ENCODE results near the gene LRIT2. TPM values are rescaled to one million over a fixed set of nuclear protein-coding genes. Genes with fewer than 3 reads are reported as not detected.
"Not testable (repeated sequence)": the region's sequence is repeated elsewhere in the genome, so short reads cannot be mapped to it uniquely, and the experiment has no call there.

LRIT2 gene
- total and polyA plus RNA-seq, 7 donors: not detected

DNA sequence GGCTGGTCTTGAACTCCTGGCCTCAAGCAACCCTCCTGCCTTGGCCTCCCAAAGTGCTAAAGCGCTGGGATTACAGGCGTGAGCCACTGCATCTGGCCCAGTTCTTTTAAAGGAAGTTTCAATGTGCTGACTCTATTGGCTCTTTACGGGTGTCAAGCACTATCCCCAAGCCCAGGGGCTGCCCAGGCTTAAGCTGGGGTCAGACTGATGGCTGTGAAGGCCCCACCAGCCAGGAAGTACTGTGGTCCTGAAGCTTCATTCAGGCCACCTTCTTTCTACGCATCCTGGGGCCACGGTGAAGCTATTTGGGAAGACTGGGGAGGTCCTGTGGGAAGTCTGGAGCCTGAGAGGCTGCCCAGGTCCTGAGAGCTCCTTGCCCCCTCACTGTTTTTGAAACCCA is 43.7 kb downstream of the LRIT2 start:
- ATAC-seq: no peak
- no peak for DNase-seq
- Histone ChIP-seq H3K9me3 (no peaks in the 10 kb centered on the region), H3K27ac (no peak overlapping the region), H3K36me3 (ENCODE audit: insufficient read depth in 1 of 2, low read depth in 1 of 2) (no peaks in the 10 kb centered on the region), H3K4me3 (no peak overlapping the region), H3K27me3 (ENCODE audit: insufficient read depth in 3 of 3, low read length in 2 of 3) (peaks cover 0 to 5% (median 0%) of the 10 kb centered on the region in 3 donors), H3K4me1 (no peaks in the 10 kb centered on the region)
- 71 to 93% (median 84%) methylated on average over 5 of the region's 5 CpGs for WGBS, 3 donors
- intact Hi-C loops (cut with DNase I): no loop called here
- TF ChIP-seq, protein P1, sequence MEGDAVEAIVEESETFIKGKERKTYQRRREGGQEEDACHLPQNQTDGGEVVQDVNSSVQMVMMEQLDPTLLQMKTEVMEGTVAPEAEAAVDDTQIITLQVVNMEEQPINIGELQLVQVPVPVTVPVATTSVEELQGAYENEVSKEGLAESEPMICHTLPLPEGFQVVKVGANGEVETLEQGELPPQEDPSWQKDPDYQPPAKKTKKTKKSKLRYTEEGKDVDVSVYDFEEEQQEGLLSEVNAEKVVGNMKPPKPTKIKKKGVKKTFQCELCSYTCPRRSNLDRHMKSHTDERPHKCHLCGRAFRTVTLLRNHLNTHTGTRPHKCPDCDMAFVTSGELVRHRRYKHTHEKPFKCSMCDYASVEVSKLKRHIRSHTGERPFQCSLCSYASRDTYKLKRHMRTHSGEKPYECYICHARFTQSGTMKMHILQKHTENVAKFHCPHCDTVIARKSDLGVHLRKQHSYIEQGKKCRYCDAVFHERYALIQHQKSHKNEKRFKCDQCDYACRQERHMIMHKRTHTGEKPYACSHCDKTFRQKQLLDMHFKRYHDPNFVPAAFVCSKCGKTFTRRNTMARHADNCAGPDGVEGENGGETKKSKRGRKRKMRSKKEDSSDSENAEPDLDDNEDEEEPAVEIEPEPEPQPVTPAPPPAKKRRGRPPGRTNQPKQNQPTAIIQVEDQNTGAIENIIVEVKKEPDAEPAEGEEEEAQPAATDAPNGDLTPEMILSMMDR (IDR thresholded peaks at IDR 0.05): no peak

DNA sequence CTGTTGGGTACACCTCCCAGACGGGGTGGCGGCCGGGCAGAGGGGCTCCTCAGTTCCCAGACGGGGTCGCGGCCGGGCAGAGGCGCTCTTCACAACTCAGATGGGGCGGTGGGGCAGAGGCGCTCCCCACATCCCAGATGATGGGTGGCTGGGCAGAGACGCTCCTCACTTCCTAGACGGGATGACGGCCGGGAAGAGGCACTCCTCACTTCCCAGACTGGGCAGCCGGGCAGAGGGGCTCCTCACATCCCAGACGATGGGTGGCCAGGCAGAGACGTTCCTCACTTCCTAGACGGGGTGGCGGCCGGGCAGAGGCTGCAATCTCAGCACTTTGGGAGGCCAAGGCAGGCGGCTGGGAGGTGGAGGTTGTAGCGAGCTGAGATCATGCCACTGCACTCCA is 45.0 kb downstream of the LRIT2 start:
- ATAC-seq; H3K9me3 ChIP-seq; H3K27me3 ChIP-seq (ENCODE audit: insufficient read depth in 3 of 3, low read length in 2 of 3); DNase-seq; H3K27ac ChIP-seq; H3K4me1 ChIP-seq; H3K36me3 ChIP-seq (ENCODE audit: insufficient read depth in 1 of 2, low read depth in 1 of 2); H3K4me3 ChIP-seq; intact Hi-C loops (cut with DNase I): not testable (repeated sequence)
- 82 to 91% (median 90%) methylated on average over 15 to 19 of the region's 22 CpGs for WGBS, 3 donors

DNA sequence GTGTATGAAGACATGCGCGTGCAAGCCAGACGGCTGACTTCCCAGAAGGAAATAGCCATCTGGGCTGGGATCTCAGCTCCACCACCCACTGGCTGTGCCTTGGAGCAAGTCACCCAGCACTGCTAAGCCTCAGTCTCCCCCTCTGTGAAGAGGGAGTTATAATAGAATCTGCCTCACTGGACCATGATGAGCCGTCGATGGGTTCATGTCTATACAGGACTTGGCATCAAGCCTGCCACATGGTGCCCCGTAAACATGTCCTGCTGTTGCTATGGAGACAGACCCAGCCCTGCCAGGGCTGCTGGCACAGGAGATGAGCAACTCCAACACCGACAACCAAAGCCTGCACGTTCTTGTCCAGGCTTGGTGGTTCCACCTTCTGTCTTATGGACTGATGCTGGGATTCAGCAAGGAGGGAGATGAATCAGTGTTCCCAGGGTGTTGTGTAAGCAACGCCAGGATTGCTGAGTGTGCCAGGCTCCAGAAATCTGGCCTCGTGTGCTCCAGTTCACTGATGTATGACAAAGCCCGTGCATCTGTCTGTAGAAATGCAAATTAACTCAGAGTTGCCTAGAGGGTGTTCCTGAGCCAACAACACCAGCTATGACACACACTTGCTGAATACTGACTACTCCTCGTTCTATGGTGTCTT is 46.2 kb downstream of the LRIT2 start:
- no peak overlapping the region for H3K27ac ChIP-seq
- no peak overlapping the region for H3K4me3 ChIP-seq
- no peak for DNase-seq
- 27 to 45% (median 28%) methylated on average over 12 of the region's 12 CpGs for WGBS, 3 donors
- H3K4me1 ChIP-seq: no peaks in the 10 kb centered on the region
- ATAC-seq: peak in 2 of 4 donors; percentile 30 to 41
- TF ChIP-seq, protein P1 (IDR thresholded peaks at IDR 0.05): no peak
- H3K27me3 ChIP-seq (ENCODE audit: insufficient read depth in 3 of 3, low read length in 2 of 3): peaks cover 0 to 5% (median 0%) of the 10 kb centered on the region in 3 donors
- H3K9me3 ChIP-seq: no peaks in the 10 kb centered on the region
- no peaks in the 10 kb centered on the region for H3K36me3 ChIP-seq (ENCODE audit: insufficient read depth in 1 of 2, low read depth in 1 of 2)
- intact Hi-C loops (cut with DNase I): no loop called here

DNA sequence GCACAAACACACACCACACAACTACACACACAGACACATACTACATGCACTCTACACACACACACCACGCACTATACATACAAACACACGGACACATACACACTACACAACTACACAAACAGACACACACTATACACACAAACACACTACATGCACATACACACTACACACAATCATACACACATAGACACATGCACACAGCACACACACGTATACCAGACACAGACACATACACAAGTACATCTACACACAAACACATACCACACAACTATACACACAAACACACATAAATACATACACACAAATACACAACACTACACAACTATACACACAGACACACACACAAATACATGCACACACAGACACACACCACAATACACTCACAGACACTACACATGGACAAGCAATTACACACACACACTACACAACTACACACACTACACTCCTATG is 47.2 kb downstream of the LRIT2 start:
- Histone ChIP-seq H3K27ac (no peak overlapping the region), H3K4me3 (no peak overlapping the region), H3K36me3 (ENCODE audit: insufficient read depth in 1 of 2, low read depth in 1 of 2) (no peaks in the 10 kb centered on the region), H3K27me3 (ENCODE audit: insufficient read depth in 3 of 3, low read length in 2 of 3) (peaks cover 0 to 3% (median 0%) of the 10 kb centered on the region in 3 donors), H3K9me3 (no peaks in the 10 kb centered on the region), H3K4me1 (no peaks in the 10 kb centered on the region)
- WGBS, 3 donors: 94 to 99% (median 95%) methylated on average over 3 of the region's 3 CpGs
- TF ChIP-seq, protein P1 (IDR thresholded peaks at IDR 0.05): no peak
- ATAC-seq (no peak), DNase-seq (no peak)
- intact Hi-C loops (cut with DNase I): no loop called here

DNA sequence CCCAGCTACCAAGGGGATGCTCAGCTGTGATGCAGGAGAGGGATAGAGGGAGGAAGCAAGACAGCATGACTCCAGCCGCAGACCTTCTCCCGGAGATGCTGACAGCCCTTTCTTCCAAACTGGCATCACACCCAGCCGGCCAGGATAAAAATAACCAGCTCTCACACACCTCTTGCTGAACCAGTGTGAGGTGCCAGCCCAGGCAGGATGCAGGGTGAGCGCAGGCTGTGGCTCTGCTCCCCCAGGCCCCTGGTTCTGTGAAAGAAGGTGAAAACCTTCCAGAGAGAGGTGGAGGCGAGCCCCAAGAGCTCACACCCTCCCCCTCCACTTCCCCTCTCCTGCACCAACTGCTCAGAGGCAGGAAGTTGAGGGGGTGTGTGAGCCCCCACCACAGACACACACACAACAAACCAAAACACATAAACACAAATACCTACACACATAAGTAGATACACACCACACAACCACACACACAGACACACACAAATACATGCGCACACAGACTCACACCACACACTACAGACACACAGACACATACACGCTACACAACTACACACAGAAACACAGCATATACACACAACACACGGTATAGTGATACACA is 47.7 kb downstream of the LRIT2 start:
- no peak overlapping the region for H3K4me3 ChIP-seq
- no peaks in the 10 kb centered on the region for H3K4me1 ChIP-seq
- TF ChIP-seq, protein P1 (IDR thresholded peaks at IDR 0.05): no peak
- no peak overlapping the region for H3K27ac ChIP-seq
- no peak for ATAC-seq
- H3K27me3 ChIP-seq (ENCODE audit: insufficient read depth in 3 of 3, low read length in 2 of 3): peaks cover 0 to 3% (median 0%) of the 10 kb centered on the region in 3 donors
- intact Hi-C loops (cut with DNase I): no loop called here
- H3K9me3 ChIP-seq: no peaks in the 10 kb centered on the region
- 60 to 67% (median 66%) methylated on average over 8 of the region's 8 CpGs for WGBS, 3 donors
- no peaks in the 10 kb centered on the region for H3K36me3 ChIP-seq (ENCODE audit: insufficient read depth in 1 of 2, low read depth in 1 of 2)
- DNase-seq: no peak

Measured in psoas muscle (tissue), 8 donors.